OCI-LY7 (cell line): Measurements from ENCODE around the gene SLC66A3. TPM values are rescaled to one million over a fixed set of nuclear protein-coding genes. Genes with fewer than 3 reads are reported as not detected.

Experiments
- BruUV-seq: library from RNA; stranded (reverse); fragments of 400-500 nt; replicated peaks from 2 replicates; lab custom pipeline; 2021; lab: Mats Ljungman, UMichigan
- CTCF ChIA-PET: fragments of 300-600 bp; sonication (Branson Sonifier 250); formaldehyde crosslinking; loops from one replicate; lab custom pipeline; 2022; ENCODE audit warnings: antibody characterized with exemption; ENCODE audit not compliant: unreplicated experiment; lab: Charles Lee
- POLR2A ChIA-PET: fragments of 300-600 bp; sonication (Branson Sonifier 250); formaldehyde crosslinking; loops from one replicate; lab custom pipeline; 2022; ENCODE audit warnings: antibody characterized with exemption; lab: Charles Lee
- DNase-seq: peaks from one replicate; pipeline ENCODE4 v3.0.0-alpha.2; 2015; ENCODE audit warnings: low spot score
- H2AFZ ChIP-seq: fragments of 200-600 bp; sonication (generic), shearing (Covaris generic); 2 replicates; pipeline ENCODE4 v1.6.1; 2014; ENCODE audit warnings: mild to moderate bottlenecking, antibody characterized with exemption, low read length, moderate library complexity
- H3K27ac ChIP-seq: fragments of 200-600 bp; sonication (generic); 2 replicates; pipeline ENCODE4 v1.5.1; 2014; ENCODE audit warnings: mixed run types, low read depth, mild to moderate bottlenecking, moderate library complexity, low read length, inconsistent platforms; ENCODE audit not compliant: poor library complexity, severe bottlenecking
- H3K36me3 ChIP-seq: fragments of 200-600 bp; sonication (generic); 2 replicates; pipeline ENCODE4 v1.6.1; 2014; ENCODE audit warnings: mild to moderate bottlenecking, antibody characterized with exemption, low read length, moderate library complexity, mixed read lengths; ENCODE audit not compliant: insufficient read depth
- H3K4me1 ChIP-seq: fragments of 200-600 bp; sonication (generic); 2 replicates; pipeline ENCODE4 v1.5.1; 2014; ENCODE audit warnings: mild to moderate bottlenecking, low read length; ENCODE audit not compliant: insufficient read depth, poor library complexity, severe bottlenecking
- H3K4me2 ChIP-seq: fragments of 200-600 bp; sonication (generic); 2 replicates; pipeline ENCODE4 v1.6.1; 2014; ENCODE audit warnings: mild to moderate bottlenecking, low read length
- H3K4me3 ChIP-seq: fragments of 200-600 bp; sonication (generic); 2 replicates; pipeline ENCODE4 v1.5.1; 2014; ENCODE audit warnings: mild to moderate bottlenecking, low read depth, low read length; ENCODE audit not compliant: poor library complexity, severe bottlenecking
- H3K79me2 ChIP-seq: fragments of 200-600 bp; sonication (generic); 2 replicates; pipeline ENCODE4 v1.6.1; 2016; ENCODE audit warnings: low read depth, mild to moderate bottlenecking, low read length, moderate library complexity, mixed read lengths; ENCODE audit not compliant: insufficient read depth
- H3K9me2 ChIP-seq: fragments of 200-600 bp; sonication (generic); 2 replicates; pipeline ENCODE4 v1.6.1; 2016; ENCODE audit warnings: mild to moderate bottlenecking, low read length, mixed read lengths; ENCODE audit not compliant: insufficient read depth
- H3K9me3 ChIP-seq: fragments of 200-600 bp; sonication (generic); 2 replicates; pipeline ENCODE4 v1.6.1; 2014; ENCODE audit warnings: mild to moderate bottlenecking, mixed run types, low read length, mixed read lengths
- H4K20me1 ChIP-seq: fragments of 200-600 bp; sonication (generic); 2 replicates; pipeline ENCODE4 v1.6.1; 2014; ENCODE audit warnings: mild to moderate bottlenecking, antibody characterized with exemption, low read length, moderate library complexity, mixed read lengths; ENCODE audit not compliant: insufficient read depth
- EZH2phosphoT487 ChIP-seq: fragments of 200-600 bp; sonication (generic); IDR thresholded peaks from 2 replicates; pipeline ENCODE4 v1.6.1; 2018; ENCODE audit warnings: low read depth, borderline replicate concordance, mild to moderate bottlenecking, mixed run types, antibody characterized with exemption, low read length, moderate library complexity, mixed read lengths
- intact Hi-C: fragments of 100-400 bp; cut with micrococcal nuclease; formaldehyde crosslinking; loops from one replicate; pipeline ENCODE4 v1.10.0; 2022; ENCODE audit not compliant: unreplicated experiment
- total RNA-seq, 2 experiments: library from RNA; depleted of rRNA in 1 of 2; stranded (reverse); fragments of >200 nt in 1 of 2; shearing (Covaris generic) in 1 of 2; gene quantifications; 2 replicates each; pipeline ENCODE4 v1.2.3, GENCODE V29; 2014 to 2022
- TF ChIP-seq, protein P1 (sequence below): fragments of 200-600 bp; sonication (generic); conservative IDR thresholded peaks from 2 replicates; pipeline ENCODE4 v1.5.1; 2014; ENCODE audit warnings: mild to moderate bottlenecking, antibody characterized with exemption, low read length, moderate library complexity, mixed read lengths

SLC66A3 gene
- total RNA-seq, 2 experiments from 2014 or later: 6.0 to 10.0 TPM

DNA sequence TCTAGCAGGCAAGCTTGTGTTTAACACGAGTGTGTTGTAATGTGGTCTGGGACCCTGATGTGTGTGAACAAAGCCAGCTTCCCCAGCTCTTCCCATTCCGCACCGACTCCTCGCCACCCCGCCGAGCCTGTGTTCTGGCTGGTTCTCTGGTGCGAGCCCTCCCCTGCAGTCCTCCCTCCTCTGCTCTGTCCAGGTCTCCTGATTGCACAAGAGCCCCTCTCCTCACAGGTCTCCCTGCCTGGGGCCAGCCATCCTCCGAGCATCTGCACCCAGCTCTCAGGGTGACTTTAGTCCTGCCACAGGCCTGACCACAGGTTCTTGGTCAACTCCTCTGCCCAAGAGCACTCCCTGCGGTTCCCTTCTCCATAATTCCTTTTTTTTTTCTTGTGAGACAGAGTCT is 13.2 kb downstream of the SLC66A3 start:
- ChIA-PET POLR2A (interaction anchor here (0.6 to 0.7 kb wide), 2 partner anchors 14 to 39 kb away, joined by 3 read pairs; no protein-coding TSS in a partner anchor), CTCF (no interaction called here)
- Histone ChIP-seq H3K4me2 (no peak overlapping the region), H3K9me3 (no peaks in the 10 kb centered on the region), H3K27ac (no peak overlapping the region), H2AFZ (no peak overlapping the region), H4K20me1 (no peaks in the 10 kb centered on the region), H3K4me1 (no peaks in the 10 kb centered on the region), H3K36me3 (no peaks in the 10 kb centered on the region), H3K4me3 (no peak overlapping the region), H3K79me2 (no peaks in the 10 kb centered on the region), H3K9me2 (no peaks in the 10 kb centered on the region)
- no peak for DNase-seq
- intact Hi-C loops: no loop called here
- no TSS peak for BruUV-seq
- TF ChIP-seq, protein P1, sequence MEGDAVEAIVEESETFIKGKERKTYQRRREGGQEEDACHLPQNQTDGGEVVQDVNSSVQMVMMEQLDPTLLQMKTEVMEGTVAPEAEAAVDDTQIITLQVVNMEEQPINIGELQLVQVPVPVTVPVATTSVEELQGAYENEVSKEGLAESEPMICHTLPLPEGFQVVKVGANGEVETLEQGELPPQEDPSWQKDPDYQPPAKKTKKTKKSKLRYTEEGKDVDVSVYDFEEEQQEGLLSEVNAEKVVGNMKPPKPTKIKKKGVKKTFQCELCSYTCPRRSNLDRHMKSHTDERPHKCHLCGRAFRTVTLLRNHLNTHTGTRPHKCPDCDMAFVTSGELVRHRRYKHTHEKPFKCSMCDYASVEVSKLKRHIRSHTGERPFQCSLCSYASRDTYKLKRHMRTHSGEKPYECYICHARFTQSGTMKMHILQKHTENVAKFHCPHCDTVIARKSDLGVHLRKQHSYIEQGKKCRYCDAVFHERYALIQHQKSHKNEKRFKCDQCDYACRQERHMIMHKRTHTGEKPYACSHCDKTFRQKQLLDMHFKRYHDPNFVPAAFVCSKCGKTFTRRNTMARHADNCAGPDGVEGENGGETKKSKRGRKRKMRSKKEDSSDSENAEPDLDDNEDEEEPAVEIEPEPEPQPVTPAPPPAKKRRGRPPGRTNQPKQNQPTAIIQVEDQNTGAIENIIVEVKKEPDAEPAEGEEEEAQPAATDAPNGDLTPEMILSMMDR: no peak
- TF ChIP-seq EZH2phosphoT487: no peak

DNA sequence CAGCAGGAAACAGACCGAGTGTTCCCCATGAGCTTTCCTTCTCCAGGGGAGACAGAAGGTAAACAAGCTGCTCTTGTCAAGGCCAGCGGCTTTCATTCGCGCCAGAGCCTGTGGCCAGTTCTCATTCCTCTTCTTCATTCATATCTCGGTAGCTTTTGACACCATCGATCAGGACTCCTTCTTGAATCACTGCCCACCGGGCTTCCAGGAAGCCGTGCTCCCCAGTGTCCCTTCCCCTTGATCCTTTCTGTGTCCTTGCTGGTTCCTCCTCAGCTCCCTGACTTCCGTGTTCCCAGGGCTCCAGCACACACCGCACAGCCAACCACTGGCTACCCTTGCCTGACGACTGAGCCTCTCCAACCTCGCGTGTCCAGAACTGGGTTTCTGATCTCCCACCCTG is 14.1 kb downstream of the SLC66A3 start:
- TF ChIP-seq, protein P1: no peak
- no peak for TF ChIP-seq EZH2phosphoT487
- Histone ChIP-seq H3K9me3 (no peaks in the 10 kb centered on the region), H4K20me1 (no peaks in the 10 kb centered on the region), H3K9me2 (no peaks in the 10 kb centered on the region), H3K79me2 (no peaks in the 10 kb centered on the region), H3K27ac (no peak overlapping the region), H3K36me3 (no peaks in the 10 kb centered on the region), H2AFZ (no peak overlapping the region), H3K4me1 (no peaks in the 10 kb centered on the region), H3K4me2 (no peak overlapping the region), H3K4me3 (no peak overlapping the region)
- CTCF ChIA-PET: no interaction called here
- no TSS peak for BruUV-seq
- intact Hi-C loops: no loop called here
- POLR2A ChIA-PET: no interaction called here
- DNase-seq: no peak

DNA sequence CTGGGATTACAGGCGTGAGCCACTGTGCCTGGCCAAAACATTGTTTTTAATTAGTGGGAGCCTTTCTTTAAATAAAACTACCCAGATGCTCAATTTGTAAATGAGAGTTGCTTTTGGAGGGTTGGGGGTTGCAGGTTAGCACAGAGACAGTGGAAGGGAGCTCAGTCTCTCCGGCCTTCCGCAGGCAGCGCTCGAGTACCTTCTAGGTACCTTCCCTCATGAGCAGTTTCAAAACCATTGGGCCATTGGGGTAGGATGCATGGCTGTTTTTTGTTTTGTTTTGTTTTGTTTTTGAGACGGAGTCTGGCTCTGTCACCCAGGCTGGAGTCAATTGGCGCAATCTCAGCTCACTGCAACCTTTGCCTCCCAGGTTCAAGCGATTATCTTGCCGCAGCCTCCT is 19.0 kb downstream of the SLC66A3 start:
- H2AFZ ChIP-seq: no peak overlapping the region
- H3K4me3 ChIP-seq: no peak overlapping the region
- H3K4me1 ChIP-seq: no peaks in the 10 kb centered on the region
- intact Hi-C loops: no loop called here
- no peaks in the 10 kb centered on the region for H3K9me3 ChIP-seq
- TF ChIP-seq, protein P1: no peak
- no peak for TF ChIP-seq EZH2phosphoT487
- H3K4me2 ChIP-seq: no peak overlapping the region
- H3K79me2 ChIP-seq: no peaks in the 10 kb centered on the region
- ChIA-PET CTCF (no interaction called here), POLR2A (no interaction called here)
- no peaks in the 10 kb centered on the region for H3K36me3 ChIP-seq
- BruUV-seq: no TSS peak
- H3K9me2 ChIP-seq: no peaks in the 10 kb centered on the region
- no peaks in the 10 kb centered on the region for H4K20me1 ChIP-seq
- DNase-seq: no peak
- H3K27ac ChIP-seq: no peak overlapping the region
